HepG2 (cell line): ENCODE measurements around the gene DTHD1. TPM values are rescaled to one million over a fixed set of nuclear protein-coding genes. Genes with fewer than 3 reads are reported as not detected.

ENCODE experiments used
- ATAC-seq: fragments of 200-7000 bp; cut with Tn5 transposase; 3 replicates; pipeline ENCODE4 v1.9.1; 2020; ENCODE audit warnings: mild to moderate bottlenecking, moderate library complexity
- BruUV-seq: library from RNA; stranded (reverse); fragments of 400-500 nt; replicated peaks from 2 replicates; lab custom pipeline; 2021; lab: Mats Ljungman, UMichigan
- CTCF ChIA-PET: fragments of 300-600 bp; formaldehyde crosslinking; extraction: SDS; loops from one replicate; lab custom pipeline; 2021; ENCODE audit warnings: low total read pairs, inconsistent platforms, low intra/inter-chr PET ratio; lab: Yijun Ruan, JAX
- POLR2A ChIA-PET: fragments of 350-600 bp; sonication (Branson Sonifier 250); formaldehyde crosslinking; loops from one replicate; lab custom pipeline; 2020; ENCODE audit warnings: antibody characterized with exemption, inconsistent platforms; lab: Yijun Ruan, JAX
- DNase-seq: peaks from one replicate; pipeline ENCODE4 v3.0.0-alpha.2; 2015; ENCODE audit warnings: low spot score
- FAIRE-seq: peaks from 3 replicates; lab custom pipeline; 2011; peaks lifted over from hg19 to GRCh38; lab: Jason Lieb, UNC
- H2AFZ ChIP-seq: one replicate; pipeline ENCODE4 v1.6.1; 2011; ENCODE audit warnings: low read length, inconsistent platforms
- H3K27ac ChIP-seq: fragments of 300-600 bp; 3 replicates; pipeline ENCODE4 v1.8.0; 2011; ENCODE audit warnings: mixed run types, mild to moderate bottlenecking, mixed read lengths, low read length, inconsistent platforms; ENCODE audit not compliant: insufficient read depth; ENCODE audit errors: extremely low read length
- H3K27me3 ChIP-seq, 2 experiments: fragments of 200-600 bp in 1 of 2; 2 replicates in 1 of 2; 3 replicates in 1 of 2; pipeline versions ENCODE4 v1.6.0 to v1.8.0; 2011; ENCODE audit warnings: low read length in 2 of 2, mild to moderate bottlenecking in 2 of 2, moderate library complexity in 2 of 2, inconsistent platforms in 1 of 2; ENCODE audit not compliant: insufficient read depth in 2 of 2, control insufficient read depth in 1 of 2
- H3K36me3 ChIP-seq, 2 experiments: fragments of 200-600 bp in 1 of 2; replicated peaks in 1 of 2; 2 replicates in 1 of 2; 3 replicates in 1 of 2; pipeline versions ENCODE4 v1.5.1 to v1.8.0; 2011; ENCODE audit warnings: low read length in 2 of 2, inconsistent platforms in 1 of 2; ENCODE audit not compliant: insufficient read depth in 2 of 2, control insufficient read depth in 1 of 2
- H3K4me1 ChIP-seq: 2 replicates; pipeline ENCODE4 v1.5.1; 2012; ENCODE audit warnings: low read length, inconsistent platforms; ENCODE audit not compliant: insufficient read depth
- H3K4me2 ChIP-seq: 2 replicates; pipeline ENCODE4 v1.6.0; 2011; ENCODE audit warnings: low read depth, low read length, inconsistent platforms
- H3K4me3 ChIP-seq, 3 experiments: fragments of 200-600 bp in 1 of 3; sonication (generic), shearing (Covaris generic) in 1 of 3; replicated peaks in 1 of 3; 2 replicates each; pipeline ENCODE4 v1.5.1; 2011 to 2016; ENCODE audit warnings: low read length in 3 of 3, inconsistent platforms in 2 of 3, low read depth in 2 of 3, mild to moderate bottlenecking in 2 of 3, control low read depth in 1 of 3, mixed read lengths in 1 of 3; ENCODE audit not compliant: insufficient read depth in 1 of 3
- H3K79me2 ChIP-seq: one replicate; pipeline ENCODE4 v1.6.1; 2011; ENCODE audit warnings: low read length, inconsistent platforms; ENCODE audit not compliant: insufficient read depth
- H3K9ac ChIP-seq: 2 replicates; pipeline ENCODE4 v1.6.0; 2011; ENCODE audit warnings: mild to moderate bottlenecking, low read depth, low read length, inconsistent platforms; ENCODE audit not compliant: insufficient read depth
- H3K9me3 ChIP-seq: 2 replicates; pipeline ENCODE4 v1.5.1; 2012; ENCODE audit warnings: mild to moderate bottlenecking, low read length
- H4K20me1 ChIP-seq: 2 replicates; pipeline ENCODE4 v1.6.0; 2011; ENCODE audit warnings: inconsistent platforms, mild to moderate bottlenecking, low read length, moderate library complexity; ENCODE audit not compliant: insufficient read depth
- DRAP1 ChIP-seq: IDR thresholded peaks from 2 replicates; pipeline ENCODE4 v1.6.1; 2016; ENCODE audit warnings: missing genetic modification reagents, missing compliant biosample characterization
- FOXJ3 ChIP-seq: sonication (generic); formaldehyde crosslinking; IDR thresholded peaks from 2 replicates; pipeline ENCODE4 v1.4.0; 2020; ENCODE audit warnings: missing genetic modification reagents, mild to moderate bottlenecking, borderline replicate concordance
- FOXO1 ChIP-seq: sonication (generic); formaldehyde crosslinking; IDR thresholded peaks from 2 replicates; pipeline ENCODE4 v1.4.0; 2020; ENCODE audit warnings: missing genetic modification reagents
- HBP1 ChIP-seq: IDR thresholded peaks from 2 replicates; pipeline ENCODE4 v1.6.1; 2016; ENCODE audit warnings: low read depth, control low read depth
- JUND ChIP-seq: sonication (generic); formaldehyde crosslinking; IDR thresholded peaks from 2 replicates; pipeline ENCODE4 v1.8.0; 2022; ENCODE audit warnings: mild to moderate bottlenecking, missing genetic modification reagents
- KAT7 ChIP-seq: IDR thresholded peaks from 2 replicates; pipeline ENCODE4 v1.6.1; 2018; ENCODE audit warnings: borderline replicate concordance, missing compliant biosample characterization
- MEIS1 ChIP-seq: sonication (generic); formaldehyde crosslinking; IDR thresholded peaks from 2 replicates; pipeline ENCODE4 v1.9.0; 2021; ENCODE audit warnings: mild to moderate bottlenecking, missing genetic modification reagents, moderate library complexity, borderline replicate concordance
- PRMT3 ChIP-seq: sonication (generic); formaldehyde crosslinking; IDR thresholded peaks from 2 replicates; pipeline ENCODE4 v1.8.1; 2022; ENCODE audit warnings: low read depth, mild to moderate bottlenecking, moderate library complexity, missing genetic modification reagents, borderline replicate concordance
- SOX13 ChIP-seq, 3 experiments: fragments of 450-650 bp in 1 of 3; sonication (generic) in 1 of 3; formaldehyde crosslinking in 1 of 3; IDR thresholded peaks in 2 of 3; conservative IDR thresholded peaks in 1 of 3; 2 replicates each; pipeline versions ENCODE4 v1.5.0 to v1.6.1; 2016 to 2020; ENCODE audit warnings: antibody characterized with exemption in 1 of 3, mild to moderate bottlenecking in 1 of 3, missing compliant biosample characterization in 1 of 3, missing genetic modification reagents in 1 of 3, moderate library complexity in 1 of 3
- THAP9 ChIP-seq: sonication (generic); formaldehyde crosslinking; IDR thresholded peaks from 2 replicates; pipeline ENCODE4; 2020; ENCODE audit warnings: missing genetic modification reagents, mild to moderate bottlenecking, borderline replicate concordance
- ZFP36L1 ChIP-seq: sonication (generic); formaldehyde crosslinking; IDR thresholded peaks from 2 replicates; pipeline ENCODE4 v1.8.0; 2022; ENCODE audit warnings: mild to moderate bottlenecking, missing genetic modification reagents, moderate library complexity
- ZNF143 ChIP-seq: sonication (generic); formaldehyde crosslinking; IDR thresholded peaks from 2 replicates; pipeline ENCODE4 v1.4.0; 2020; ENCODE audit warnings: missing genetic modification reagents
- ZNF256 ChIP-seq: sonication (generic); formaldehyde crosslinking; conservative IDR thresholded peaks from 2 replicates; pipeline ENCODE4 v1.4.0; 2020; ENCODE audit warnings: missing genetic modification reagents
- ZNF564 ChIP-seq: sonication (generic); formaldehyde crosslinking; IDR thresholded peaks from 2 replicates; pipeline ENCODE4 v1.8.1; 2023; ENCODE audit warnings: mild to moderate bottlenecking, missing genetic modification reagents
- ZNF567 ChIP-seq: sonication (generic); formaldehyde crosslinking; IDR thresholded peaks from 2 replicates; pipeline ENCODE4 v1.8.1; 2023; ENCODE audit warnings: mild to moderate bottlenecking, missing genetic modification reagents, borderline replicate concordance
- WGBS: methylation state at CpG from one replicate; pipeline ENCODE4 v1.1.6; 2017; ENCODE audit warnings: low lambda C conversion rate; 5-methylcytosine and 5-hydroxymethylcytosine counted together
- in situ Hi-C: cut with HindIII; loops from 2 replicates; pipeline ENCODE4 v1.10.0; 2017; ENCODE audit warnings: low pct_unique_long_range_greater_than_20kb; ENCODE audit not compliant: extremely low pct_ligation_motif_present
- intact Hi-C: fragments of 100-400 bp; cut with micrococcal nuclease; formaldehyde crosslinking; loops from one replicate; pipeline ENCODE4 v1.10.0; 2022; ENCODE audit not compliant: unreplicated experiment
- polyA plus RNA-seq, 8 experiments: library from polyadenylated mRNA; depleted of rRNA in 3 of 8; stranded (reverse) in 7 of 8; unstranded in 1 of 8; fragments of >200 nt; fragmentation: Illumina TruSeq in 4 of 8; extraction: Trizol in 4 of 8; gene quantifications; 2 replicates each; pipeline versions ENCODE4 v1.2.1 to v1.2.3, GENCODE V29; 2011 to 2016; ENCODE audit warnings: low read depth in 4 of 8, missing spikeins in 1 of 8, mixed read lengths in 1 of 8; ENCODE audit not compliant: insufficient read depth in 1 of 8
- total RNA-seq, 5 experiments: library from RNA; depleted of rRNA; stranded (reverse); fragments of >200 nt; fragmentation: Illumina TruSeq; extraction: Trizol; gene quantifications; 2 replicates each; pipeline ENCODE4 v1.2.3, GENCODE V29; 2016; ENCODE audit warnings: low read depth in 1 of 5

The DTHD1 gene
- total and polyA plus RNA-seq, 2 of the 13 experiments (the other 11 are each of a cell fraction or from before 2014, with no cell fraction given): not detected

- no peak for TF ChIP-seq THAP9
- TF ChIP-seq, all 625 proteins: peak for 0
Observed at GRCh38 chr4:36308150-36308549, 26.7 kb downstream of the DTHD1 start (continued).

GRCh38 chr4:36310216-36310615, 28.8 kb downstream of the DTHD1 start:
- ChIA-PET CTCF (no interaction called here), POLR2A (no interaction called here)
- no peaks in the 10 kb centered on the region for H3K9me3 ChIP-seq
- H3K27me3 ChIP-seq: no peaks in the 10 kb centered on the region
- no peaks in the 10 kb centered on the region for H3K4me1 ChIP-seq
- no peak overlapping the region for H3K4me3 ChIP-seq
- no peaks in the 10 kb centered on the region for H3K36me3 ChIP-seq
- no peak overlapping the region for H3K27ac ChIP-seq
- DNase-seq: no peak
- no peaks in the 10 kb centered on the region for H3K79me2 ChIP-seq
- ATAC-seq: no peak
- H3K9ac ChIP-seq: no peak overlapping the region
- H2AFZ ChIP-seq: no peak overlapping the region
- H4K20me1 ChIP-seq: no peaks in the 10 kb centered on the region
- WGBS: 13% methylated on average over 4 of the region's 4 CpGs
- intact Hi-C loops (no loop called here), in situ Hi-C loops (no loop called here)
- no peak for FAIRE-seq
- no TSS peak for BruUV-seq
- no peak overlapping the region for H3K4me2 ChIP-seq
- TF ChIP-seq PRMT3 (CRISPR knock-in tag): no peak
- no peak for TF ChIP-seq ZNF567 (CRISPR knock-in tag)
- TF ChIP-seq KAT7 (CRISPR knock-in tag): no peak
- TF ChIP-seq HBP1 (CRISPR knock-in tag): no peak
- TF ChIP-seq DRAP1: no peak
- no peak for TF ChIP-seq FOXO1 (CRISPR knock-in tag)
- no peak for TF ChIP-seq ZFP36L1 (CRISPR knock-in tag)
- TF ChIP-seq JUND: no peak
- TF ChIP-seq ZNF143 (CRISPR knock-in tag): no peak
- no peak for TF ChIP-seq ZNF256 (CRISPR knock-in tag)
- no peak for TF ChIP-seq ZNF564
- TF ChIP-seq FOXJ3 (CRISPR knock-in tag): no peak
- TF ChIP-seq SOX13 (IDR thresholded peaks at IDR 0.05): no peak
- no peak for TF ChIP-seq SOX13 (CRISPR knock-in tag; conservative IDR thresholded peaks at IDR 0.05 in 1 of 2, IDR thresholded peaks at IDR 0.05 in 1 of 2)
- TF ChIP-seq MEIS1 (CRISPR knock-in tag): no peak
